SW480 (cell line): ENCODE measurements around the gene TBCD.

ENCODE experiments used
- DNase-seq: peaks from one replicate; pipeline ENCODE4 v3.0.0-alpha.2; 2016; ENCODE audit warnings: low spot score

TBCD gene

DNA sequence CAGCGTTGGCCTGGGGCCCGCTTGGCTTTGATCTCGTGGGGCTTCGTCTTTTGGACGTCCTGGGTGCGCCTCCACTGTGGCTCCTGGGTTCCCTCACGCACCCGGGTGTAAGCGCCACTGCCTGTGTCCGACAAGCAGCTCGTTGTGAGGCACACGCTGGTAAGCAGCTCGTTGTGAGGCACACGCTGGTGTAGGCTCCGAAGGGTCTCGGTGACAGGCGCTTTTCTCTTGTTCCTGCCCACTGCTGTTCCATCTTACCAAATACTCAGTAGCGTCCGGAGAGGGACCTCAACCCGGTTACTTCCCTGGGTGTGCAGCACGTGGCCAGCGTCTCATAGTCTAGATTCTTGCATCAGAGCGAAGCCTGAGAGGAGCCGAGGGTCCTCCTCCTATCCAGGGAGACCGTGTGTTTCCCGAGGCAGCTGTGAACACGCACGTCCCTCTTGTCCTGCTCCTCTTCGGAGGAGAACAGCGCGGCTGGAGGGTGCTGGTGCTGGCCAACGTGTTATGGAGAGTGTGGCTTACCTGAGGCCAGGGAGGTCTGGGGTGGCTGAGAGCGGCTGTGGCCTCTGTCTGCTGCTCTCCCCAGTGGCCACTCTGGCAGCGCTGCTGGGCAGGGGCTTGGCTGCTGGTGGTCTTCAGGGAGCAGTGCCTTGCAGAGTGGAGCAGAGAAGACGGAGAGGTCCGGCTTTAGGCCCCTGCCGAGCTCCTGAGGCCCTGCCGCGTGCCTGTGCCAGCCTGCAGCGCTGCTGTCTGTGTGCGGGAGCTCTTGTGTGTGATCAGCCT, 120.1 kb downstream of the TBCD start:
- DNase-seq: no peak

DNA sequence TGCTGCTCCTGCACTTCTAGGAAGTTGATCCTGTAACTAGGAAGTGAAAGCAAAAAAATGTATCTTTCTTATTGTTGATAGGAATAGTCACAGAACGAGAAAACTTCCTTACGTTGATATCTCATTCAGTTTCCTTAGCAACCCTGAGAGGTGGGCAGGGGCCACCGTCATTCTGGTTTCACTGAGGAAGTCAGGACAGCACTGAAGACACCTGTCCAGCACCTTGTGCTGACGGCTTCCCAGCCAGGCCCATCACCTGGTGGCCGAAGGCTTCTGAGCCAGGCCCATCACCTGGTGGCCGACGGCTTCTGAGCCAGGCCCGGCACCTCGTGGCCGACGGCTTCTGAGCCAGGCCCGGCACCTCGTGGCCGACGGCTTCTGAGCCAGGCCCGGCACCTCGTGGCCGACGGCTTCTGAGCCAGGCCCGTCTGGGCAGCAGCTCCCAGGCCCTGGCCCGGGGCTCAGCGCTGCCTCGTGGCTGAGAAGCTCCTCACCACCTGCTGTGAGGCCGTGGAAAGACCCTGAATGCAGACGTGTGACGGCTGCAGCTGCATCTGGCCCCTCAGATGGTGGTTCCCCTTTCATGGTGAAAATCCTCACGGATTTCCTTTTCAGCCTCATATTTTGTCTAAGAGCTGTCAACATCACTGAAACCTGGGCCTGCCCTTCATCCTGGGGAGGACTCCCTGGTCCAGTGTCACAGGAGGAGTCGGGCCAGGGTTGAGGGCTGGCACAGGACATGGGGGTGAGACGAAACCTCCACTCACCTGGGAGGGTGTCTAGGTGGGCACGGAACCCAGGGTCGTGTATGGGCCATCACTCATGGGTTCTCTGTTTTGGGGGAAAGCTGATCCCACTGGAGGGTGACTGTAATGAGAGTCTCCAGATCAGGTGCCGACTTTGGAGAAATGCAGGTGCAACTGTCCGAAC, 121.0 kb downstream of the TBCD start:
- no peak for DNase-seq

DNA sequence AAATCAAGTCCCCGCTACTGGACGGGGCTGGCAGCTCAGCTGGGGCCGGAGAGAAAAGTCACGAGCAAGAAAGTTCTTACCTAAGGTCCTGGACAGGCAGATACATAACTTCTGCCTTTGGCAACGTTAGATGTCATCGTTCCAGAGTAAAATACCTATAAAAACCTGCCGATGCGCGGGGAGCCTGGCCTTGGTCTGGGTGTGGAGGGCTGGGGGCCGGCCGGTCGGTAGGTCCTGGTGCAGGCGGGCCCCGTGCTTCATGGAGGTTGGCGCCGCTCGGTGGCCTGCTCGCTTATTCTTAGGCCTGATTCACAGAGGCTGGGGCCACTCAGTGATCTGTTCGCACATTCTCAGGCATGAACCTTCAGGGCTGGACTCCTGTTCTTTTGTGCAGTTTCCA, 121.7 kb downstream of the TBCD start:
- DNase-seq: no peak

DNA sequence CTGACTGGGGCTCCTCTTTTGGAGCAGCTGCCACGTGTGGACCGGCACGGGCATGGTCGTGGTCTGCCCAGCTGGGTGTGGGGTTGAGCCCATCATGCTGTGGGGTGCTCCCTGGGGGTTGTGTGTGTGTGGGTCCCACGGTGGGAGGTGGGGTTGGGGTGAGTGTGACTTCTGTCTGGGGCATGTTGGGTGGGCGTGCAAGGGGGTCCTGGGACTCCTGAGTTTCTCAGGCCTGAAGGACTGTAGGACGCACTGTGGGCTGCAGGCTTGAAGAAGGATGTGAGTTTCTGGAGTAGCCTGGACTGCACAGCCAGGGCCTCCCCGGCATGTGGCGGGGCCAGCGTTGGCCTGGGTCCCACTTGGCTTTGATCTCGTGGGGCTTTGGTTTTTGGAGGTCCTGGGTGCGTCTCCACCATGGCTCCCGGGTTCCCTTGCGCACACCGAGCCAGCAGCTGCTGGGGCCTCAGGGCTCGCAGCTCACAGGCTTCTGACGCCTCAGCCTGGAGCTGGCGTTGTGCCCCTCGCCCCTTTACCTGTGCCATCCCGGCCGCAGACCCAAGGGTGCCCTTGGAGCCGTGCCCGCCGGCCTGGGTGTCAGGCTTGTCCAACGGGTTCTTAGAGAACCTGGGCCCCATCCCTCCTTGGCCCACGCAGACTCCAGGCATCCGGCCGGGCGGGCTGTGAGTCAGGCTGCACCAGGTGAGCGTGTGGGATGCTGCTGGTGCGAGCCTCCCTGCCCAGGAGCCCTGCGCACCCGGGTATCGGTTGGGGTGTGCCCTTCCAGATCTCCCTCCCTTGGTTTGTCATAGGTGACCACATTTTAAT, 122.4 kb downstream of the TBCD start:
- DNase-seq: no peak

DNA sequence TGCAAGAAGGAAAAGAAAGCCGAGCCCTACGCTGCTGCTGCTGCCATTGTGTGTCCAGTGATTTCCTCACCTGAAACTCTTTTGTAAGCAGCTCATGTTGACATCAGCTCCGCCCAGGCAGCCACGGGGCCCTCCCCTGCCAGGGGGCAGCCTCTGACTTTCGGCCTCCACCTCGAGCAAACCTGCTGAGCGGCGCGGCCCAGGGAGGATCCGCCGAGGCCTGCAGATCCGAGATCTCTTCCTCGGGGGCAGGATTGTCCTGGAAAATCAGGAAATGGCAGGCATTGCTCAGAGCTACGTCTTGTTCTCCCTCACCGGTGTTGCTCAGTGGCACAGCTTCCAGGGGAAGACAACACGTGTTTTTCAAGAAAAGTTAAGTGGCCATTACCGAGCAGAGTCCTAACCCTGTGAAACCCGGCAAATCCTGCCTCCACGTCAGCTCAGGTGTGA, 123.6 kb downstream of the TBCD start:
- no peak for DNase-seq

DNA sequence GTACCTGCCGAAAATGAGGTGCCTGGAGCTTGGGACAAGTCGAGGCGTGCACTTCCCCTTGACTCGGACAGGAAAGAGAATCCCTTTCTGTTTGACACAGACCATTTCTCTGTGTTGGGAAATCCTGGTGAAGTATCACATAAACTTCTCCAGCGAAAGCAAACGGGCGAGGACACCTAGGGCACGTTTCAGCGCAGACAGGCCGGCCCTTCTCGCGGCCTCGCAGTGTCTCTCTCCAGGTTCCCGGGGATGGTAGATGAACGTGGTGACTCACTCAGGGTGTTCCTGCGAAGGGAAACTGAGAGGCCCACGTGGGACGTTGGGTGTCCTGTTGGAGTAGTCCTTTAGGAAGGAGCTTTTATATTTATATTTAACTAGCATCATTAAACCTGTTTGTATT, 124.3 kb downstream of the TBCD start:
- DNase-seq: peak; percentile 58

DNA sequence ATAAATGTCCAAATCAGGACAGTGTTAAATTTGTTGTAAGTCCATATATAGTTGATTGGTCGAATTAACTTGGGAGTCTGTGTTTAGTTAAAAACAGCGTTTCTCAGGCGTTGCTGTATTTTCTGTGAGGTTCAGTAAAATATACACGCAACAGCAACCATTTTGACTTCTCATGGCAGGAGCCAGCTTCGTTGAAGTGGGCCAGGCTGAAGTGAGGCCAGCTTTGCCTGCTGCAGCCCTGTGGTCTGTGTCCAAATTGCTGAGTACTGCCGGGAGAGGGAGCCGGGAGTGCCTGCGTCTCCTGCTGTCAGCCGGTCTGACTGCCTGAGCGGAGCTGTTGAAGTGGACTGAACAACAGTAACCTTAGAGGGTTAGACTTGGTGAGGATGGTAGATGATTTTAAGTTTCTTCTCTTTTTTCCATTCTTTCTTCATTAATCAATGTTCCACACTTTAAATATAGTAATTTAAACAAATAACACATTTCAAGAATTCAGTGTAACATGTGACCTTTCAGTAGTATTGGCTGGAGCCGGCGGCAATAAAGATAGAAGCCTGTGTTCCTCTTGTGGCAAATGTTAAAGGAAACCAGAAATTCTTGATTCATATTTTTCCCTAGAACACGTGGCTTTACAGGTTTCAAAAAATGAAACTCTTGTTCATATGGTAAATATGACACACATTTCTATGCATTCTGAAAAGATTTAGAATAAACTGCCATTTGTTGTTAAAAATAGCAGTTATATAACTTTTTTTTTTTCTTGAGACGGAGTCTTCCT, 124.9 kb downstream of the TBCD start:
- DNase-seq: peak; percentile 55

DNA sequence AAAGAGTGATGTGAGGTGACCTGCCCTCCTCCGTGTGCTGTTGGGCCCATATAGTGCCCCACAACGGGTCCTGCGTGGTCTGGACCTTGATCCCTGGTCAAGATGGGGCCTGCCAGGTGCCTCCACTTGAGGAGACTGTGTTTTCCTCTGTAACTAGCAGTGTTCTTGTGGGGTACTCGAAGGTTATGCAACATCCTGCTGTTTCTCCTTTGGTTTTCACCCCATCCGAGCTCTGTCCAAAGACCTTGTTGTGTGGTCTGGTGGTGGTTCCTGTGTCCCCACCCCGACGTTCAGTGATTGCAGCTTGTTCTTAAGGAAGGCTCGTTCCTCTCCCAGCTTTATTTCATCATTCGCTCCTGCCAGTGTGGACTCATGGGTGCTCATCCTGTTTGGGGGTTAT, 126.7 kb downstream of the TBCD start:
- DNase-seq: no peak

DNA sequence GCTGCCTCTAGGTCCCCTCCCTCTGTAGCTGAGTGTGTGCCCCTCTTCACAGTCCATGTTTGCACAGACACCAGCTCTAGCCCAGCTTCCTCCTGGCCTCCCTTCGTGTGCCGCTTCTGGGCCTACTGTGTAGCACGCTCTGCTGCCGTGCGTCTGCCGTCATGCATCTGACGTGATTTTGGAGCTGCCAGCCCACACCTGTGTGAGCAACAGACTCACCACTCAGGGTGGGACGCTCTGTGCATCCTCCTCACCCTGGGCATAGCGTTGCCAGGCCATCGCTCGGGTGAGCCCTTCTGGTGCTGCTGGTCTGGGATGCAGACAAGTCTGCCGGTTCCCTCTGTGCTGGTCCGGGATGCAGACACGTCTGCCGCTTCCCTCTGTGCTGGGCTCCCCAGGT, 127.4 kb downstream of the TBCD start:
- DNase-seq: no peak

DNA sequence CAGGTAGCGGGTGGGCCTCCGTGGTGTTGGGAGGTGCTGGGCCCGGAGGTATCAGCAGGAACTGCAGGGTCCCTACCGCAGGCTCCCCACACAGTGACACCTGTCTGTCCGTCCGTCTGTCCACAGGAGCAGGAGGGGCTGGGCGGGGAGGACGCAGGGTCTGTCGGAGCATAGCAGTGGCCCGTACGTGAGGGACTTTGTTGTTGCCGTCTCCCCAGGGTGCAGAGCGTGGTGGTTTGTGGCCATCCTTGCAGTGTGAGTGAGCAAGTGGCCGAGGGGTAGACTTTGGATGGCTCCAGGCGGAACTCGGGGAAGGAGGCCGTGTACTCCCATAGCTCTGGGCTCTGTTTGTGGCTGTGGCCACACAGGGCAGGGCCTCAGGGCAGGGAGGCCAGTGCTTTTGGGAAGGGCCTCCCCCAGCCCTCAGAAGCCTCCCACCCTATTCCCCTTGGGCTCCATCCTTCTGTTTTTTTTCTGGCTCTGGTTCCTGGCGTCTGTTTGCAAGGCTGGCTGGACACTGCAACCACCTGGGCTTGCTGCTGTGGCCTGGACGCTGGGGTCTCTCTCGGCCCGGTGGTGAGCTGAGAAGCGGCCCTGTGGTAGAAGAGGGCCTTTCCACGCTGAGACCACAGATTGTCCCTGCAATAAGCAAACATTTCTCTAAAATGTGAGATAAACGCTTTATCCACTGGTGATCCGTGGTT, 128.9 kb downstream of the TBCD start:
- DNase-seq: no peak

DNA sequence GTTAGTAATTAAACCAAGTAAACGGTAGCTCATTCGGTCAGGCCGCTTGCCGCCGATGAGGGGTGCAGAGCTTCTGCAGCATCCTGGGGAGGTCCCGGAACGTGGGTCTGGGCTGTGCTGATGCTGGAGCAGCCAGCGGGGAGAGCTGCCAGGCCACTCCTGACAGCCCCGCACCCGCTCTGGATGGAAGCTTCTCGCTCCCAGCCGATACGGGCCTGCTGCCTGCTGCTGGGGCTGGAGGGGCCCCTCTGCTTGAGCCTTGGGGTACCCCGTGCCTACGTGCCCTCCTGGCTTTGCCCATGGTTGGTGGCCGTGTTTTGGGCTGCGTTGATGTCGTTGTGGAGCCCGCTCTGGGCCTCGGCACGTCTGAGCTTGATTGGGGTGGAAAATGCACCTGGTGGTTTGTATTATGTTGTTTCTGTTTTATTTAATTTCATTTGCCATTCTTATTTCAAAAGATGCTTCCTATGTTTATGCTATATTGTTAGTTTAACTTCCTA, 129.5 kb downstream of the TBCD start:
- no peak for DNase-seq

DNA sequence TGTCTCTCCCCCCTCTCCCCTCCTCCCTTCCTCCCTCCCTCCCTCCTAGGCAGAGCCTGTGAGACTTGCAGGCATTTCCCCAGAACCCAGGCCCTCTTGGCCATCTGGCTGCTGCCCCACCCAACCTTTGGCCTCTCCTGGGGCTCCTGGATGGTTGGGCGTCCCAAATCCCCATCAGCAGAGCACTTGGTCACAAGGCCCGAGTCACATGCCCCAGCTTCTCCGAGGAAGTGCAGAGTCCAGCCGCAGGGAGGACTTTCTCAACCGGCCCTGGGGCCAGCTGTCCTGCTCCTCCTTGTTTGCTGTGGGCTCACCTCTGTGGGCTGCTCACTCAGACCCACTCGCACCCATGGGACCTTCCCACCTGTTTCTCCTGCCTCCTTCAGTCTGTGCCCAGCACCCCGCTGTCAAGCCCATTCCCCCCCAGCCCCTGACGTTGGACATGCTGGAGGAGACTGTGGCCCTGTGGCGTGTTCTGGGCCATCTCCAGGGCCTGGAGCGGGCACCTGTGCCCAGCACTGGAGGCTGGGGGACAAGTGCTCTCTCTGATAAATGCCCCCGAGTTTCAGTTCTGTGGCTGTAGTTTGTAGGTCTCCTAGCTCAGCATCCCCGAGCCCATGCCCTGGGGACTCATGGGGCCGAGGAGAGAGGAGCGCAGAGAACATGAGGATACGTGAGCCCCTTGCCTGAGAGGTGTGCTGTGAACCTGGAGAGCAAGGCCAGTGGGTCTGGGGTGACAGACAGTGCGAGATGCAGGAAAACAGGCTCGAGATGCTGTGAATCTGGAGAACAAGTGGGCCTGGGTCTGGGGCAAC, 130.2 kb downstream of the TBCD start:
- DNase-seq: no peak

DNA sequence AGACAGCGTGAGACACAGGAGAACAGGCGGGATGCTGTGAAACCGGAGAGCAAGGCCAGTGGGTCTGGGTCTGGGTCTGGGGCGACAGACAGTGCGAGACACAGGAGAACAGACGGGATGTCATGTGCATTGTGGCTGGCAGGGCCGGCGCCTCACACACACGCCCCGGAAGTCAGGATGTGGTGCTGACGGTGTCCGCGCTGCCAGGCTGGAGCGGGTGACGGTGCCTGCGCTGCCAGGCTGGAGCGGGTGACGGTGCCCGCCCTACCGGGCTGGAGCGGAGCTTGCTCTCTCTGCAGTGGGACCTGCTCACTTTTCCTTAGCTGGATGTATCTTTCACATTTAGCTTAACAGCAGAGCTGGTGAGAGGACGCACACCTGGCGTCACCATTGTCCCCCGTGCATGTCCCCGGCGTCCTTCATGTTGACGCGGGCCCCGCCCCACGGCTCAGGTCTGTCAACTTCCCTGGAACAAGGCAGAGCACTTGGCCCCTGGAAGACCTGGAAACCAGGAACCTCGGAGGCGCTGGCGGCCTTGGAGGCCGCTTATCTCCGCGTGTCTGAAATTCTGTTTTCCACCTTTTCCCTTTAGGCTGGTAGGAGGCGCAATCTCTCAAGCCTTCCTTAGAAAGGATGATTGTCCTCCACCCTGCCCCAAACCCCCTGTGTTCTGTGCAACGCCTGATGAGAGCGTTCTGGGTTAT, 131.0 kb downstream of the TBCD start:
- DNase-seq: no peak

DNA sequence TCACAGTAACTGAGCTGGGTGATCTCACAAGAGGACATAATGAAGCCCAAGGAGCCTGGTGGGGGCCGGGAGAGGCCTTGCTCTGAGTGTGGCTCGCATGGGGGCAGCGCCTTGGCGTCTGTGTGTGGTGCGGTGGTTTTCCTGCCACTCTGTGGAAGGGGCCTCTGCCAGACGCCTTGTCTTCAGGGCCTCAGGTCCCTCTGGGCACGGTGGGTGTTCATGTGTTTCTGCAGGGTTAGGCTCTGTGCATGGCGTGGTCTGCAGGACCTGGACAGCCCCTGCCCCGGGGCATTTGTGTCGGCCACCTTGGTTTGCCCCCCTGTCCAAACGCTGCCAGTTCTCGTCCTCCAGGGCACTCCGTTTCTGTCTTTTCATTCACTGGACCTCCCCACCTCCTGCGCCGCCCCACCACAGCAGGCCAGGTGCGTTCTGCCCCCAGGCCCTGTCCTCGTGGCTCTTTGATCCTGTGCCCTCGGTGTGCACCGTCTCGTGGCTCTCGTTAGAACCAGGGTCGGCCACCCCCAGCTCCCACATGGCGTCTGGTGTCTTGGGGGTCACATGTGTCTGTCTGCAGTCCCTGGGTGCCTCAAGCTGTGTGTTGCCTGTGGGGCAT, 131.7 kb downstream of the TBCD start:
- no peak for DNase-seq

DNA sequence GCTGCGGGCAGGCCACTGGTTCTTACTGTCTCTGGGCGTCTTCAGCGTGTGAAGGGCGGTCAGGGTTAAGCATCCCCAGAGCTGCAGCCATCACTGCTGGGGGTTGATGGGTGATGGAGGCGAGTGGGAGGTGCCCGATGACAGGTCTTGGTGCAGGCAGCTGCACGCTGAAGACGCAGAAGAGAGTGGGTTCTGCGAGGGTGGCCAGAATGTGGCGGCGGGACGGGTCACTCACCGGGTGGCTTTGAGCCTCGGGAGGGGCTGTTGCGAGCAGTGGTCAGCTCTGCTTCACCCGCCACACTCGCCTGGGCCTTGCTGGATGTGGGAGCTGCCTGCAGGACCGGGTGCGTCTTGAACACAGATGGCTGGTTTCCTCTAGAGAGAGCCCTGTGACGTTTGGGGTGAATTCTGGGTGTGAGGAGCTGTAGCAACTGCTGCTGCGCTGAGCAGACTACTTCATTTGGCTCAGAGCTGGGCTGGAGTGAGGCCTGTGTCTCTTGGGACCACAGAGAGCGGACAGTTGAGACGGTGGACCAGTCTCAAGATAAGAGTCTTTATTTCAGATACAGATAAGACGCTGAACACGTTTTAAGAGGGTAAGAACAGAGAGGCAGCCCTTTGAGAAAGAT, 132.6 kb downstream of the TBCD start:
- no peak for DNase-seq

DNA sequence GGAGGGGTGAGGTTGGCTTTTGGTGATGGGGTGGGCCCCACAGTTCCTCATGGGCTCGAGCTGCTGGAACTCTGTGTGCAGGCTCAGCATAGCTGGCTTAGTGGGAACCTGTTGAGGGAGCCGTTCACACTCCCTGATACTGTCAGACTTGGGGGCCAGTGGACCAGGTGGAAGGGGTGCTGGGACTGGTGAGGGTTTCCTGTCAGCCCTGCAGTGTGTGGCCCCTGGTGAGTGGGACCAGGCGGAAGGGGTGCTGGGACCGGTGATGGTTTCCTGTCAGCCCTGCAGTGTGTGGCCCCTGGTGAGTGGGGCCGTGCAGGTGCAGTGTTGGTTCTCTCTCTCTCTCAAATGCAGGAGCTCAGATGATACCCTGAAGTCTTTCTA, 133.1 kb downstream of the TBCD start:
- DNase-seq: no peak

DNA sequence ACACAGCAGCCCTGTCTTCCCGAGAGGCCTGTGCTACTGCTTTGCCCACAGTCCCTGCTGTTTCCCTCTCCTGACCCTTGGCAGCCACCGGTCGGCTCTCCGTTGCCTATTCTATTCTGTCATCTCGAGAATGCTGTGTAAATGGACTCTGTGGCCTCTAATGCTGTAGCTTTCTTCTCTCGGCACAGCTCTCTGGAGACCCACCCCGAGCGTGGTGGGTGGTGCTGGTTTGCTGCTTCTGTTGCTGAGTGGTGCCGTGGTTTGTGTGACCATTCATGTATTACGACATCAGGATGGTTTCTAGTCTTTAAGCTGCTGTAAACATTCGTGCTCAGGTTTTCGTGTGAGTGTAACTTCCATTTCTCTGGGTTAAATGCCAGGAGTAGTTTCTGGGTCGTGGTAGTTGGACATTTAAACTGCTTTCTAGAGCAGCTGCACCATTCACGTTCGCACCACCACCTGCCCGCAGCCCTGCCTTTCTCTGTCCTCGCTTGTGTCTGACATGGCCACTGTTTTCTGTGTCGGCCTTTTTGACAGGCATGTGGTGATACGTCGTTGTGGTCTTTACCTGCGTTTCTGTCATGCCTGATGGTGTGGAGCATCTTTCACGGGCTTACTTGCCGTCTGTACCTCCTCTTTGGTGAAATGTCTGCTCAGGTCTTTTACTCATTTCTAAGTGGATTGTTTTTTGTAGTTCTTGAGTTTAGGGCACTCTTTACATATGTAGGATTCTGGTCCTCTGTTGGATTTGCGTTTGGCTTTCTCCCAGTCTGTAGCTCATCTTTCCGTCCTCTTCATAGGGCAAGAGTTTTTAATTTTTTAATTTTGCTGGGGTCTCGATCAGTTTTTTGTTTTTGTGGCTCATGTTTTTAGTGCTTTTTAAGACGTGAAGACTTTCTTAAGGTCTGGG, 135.6 kb downstream of the TBCD start:
- no peak for DNase-seq
